BJ (cell line): ENCODE results near the gene ORMDL2. TPM values are rescaled to one million over a fixed set of nuclear protein-coding genes. Genes with fewer than 3 reads are reported as not detected.

ENCODE experiments used
- CTCF ChIA-PET: fragments of 350-600 bp; formaldehyde crosslinking; extraction: SDS; loops from one replicate; lab custom pipeline; 2021; ENCODE audit warnings: antibody characterized with exemption, inconsistent platforms; lab: Yijun Ruan, JAX
- POLR2A ChIA-PET: fragments of 300-600 bp; sonication (Branson Sonifier 250); formaldehyde crosslinking; extraction: SDS; loops from one replicate; lab custom pipeline; 2021; ENCODE audit warnings: antibody characterized with exemption; lab: Charles Lee
- DNase-seq: peaks from one replicate; pipeline ENCODE4 v3.0.0-alpha.2; 2011; ENCODE audit warnings: low read depth
- H3K27me3 ChIP-seq: 2 replicates; pipeline ENCODE4 v1.6.0; 2011; ENCODE audit warnings: low read length; ENCODE audit not compliant: control insufficient read depth, insufficient read depth
- H3K36me3 ChIP-seq: 2 replicates; pipeline ENCODE4 v1.5.1; 2011; ENCODE audit warnings: low read length; ENCODE audit not compliant: control insufficient read depth, insufficient read depth
- H3K4me3 ChIP-seq: 2 replicates; pipeline ENCODE4 v1.5.1; 2011; ENCODE audit warnings: low read depth, mild to moderate bottlenecking, control low read depth, low read length
- CTCF ChIP-seq: IDR thresholded peaks from 2 replicates; pipeline ENCODE4 v1.5.1; 2011; ENCODE audit warnings: low read depth, mild to moderate bottlenecking, control low read depth, inconsistent platforms, low read length, moderate library complexity; ENCODE audit not compliant: insufficient read depth
- polyA plus RNA-seq: library from polyadenylated mRNA; depleted of rRNA; stranded (reverse); fragments of >200 nt; gene quantifications from 2 replicates; pipeline ENCODE4 v1.2.3, GENCODE V29; 2011

ORMDL2 gene
- polyA plus RNA-seq, 1 experiment = 47.4 TPM

GRCh38 chr12:55789171-55789570 is 28.7 kb upstream of the ORMDL2 start:
- H3K36me3 ChIP-seq = peaks cover 7% of the 10 kb centered on the region
- TF ChIP-seq CTCF = no peak
- no peak for DNase-seq
- H3K27me3 ChIP-seq = no peaks in the 10 kb centered on the region
- H3K4me3 ChIP-seq = no peak overlapping the region
- CTCF ChIA-PET = interaction anchor here (1.0 to 2.4 kb wide), 3 partner anchors 22 to 52 kb away, joined by 3 to 11 read pairs (median 3); no protein-coding TSS in a partner anchor
- POLR2A ChIA-PET = no interaction called here

GRCh38 chr12:55789893-55790292 is 27.9 kb upstream of the ORMDL2 start:
- Histone ChIP-seq H3K4me3 (no peak overlapping the region), H3K36me3 (peaks cover 7% of the 10 kb centered on the region), H3K27me3 (no peaks in the 10 kb centered on the region)
- no peak for DNase-seq
- ChIA-PET POLR2A (no interaction called here), CTCF (no interaction called here)
- no peak for TF ChIP-seq CTCF

GRCh38 chr12:55795950-55796349 is 21.9 kb upstream of the ORMDL2 start:
- no peak for TF ChIP-seq CTCF
- ChIA-PET CTCF (interaction anchor here (0.8 to 5.3 kb wide), 6 partner anchors 13 to 144 kb away, joined by 3 to 64 read pairs (median 6); no protein-coding TSS in a partner anchor), POLR2A (no interaction called here)
- no peak for DNase-seq
- no peak overlapping the region for H3K4me3 ChIP-seq
- peaks cover 3% of the 10 kb centered on the region for H3K36me3 ChIP-seq
- H3K27me3 ChIP-seq = no peaks in the 10 kb centered on the region

GRCh38 chr12:55797068-55797467 is 20.8 kb upstream of the ORMDL2 start:
- Histone ChIP-seq H3K27me3 (no peaks in the 10 kb centered on the region), H3K4me3 (no peak overlapping the region), H3K36me3 (peaks cover 6% of the 10 kb centered on the region)
- ChIA-PET CTCF (interaction anchor here (0.6 to 5.3 kb wide), 13 partner anchors 12 to 225 kb away, joined by 3 to 64 read pairs (median 3); partner anchors contain the start of genes ORMDL2 and SARNP), POLR2A (no interaction called here)
- no peak for DNase-seq
- TF ChIP-seq CTCF = peak; percentile 69

GRCh38 chr12:55797550-55797949 is 20.3 kb upstream of the ORMDL2 start:
- ChIA-PET POLR2A (no interaction called here), CTCF (interaction anchor here (0.6 to 5.3 kb wide), 10 partner anchors 11 to 225 kb away, joined by 3 to 64 read pairs (median 4); partner anchors contain the start of genes ORMDL2 and SARNP)
- no peak for DNase-seq
- Histone ChIP-seq H3K27me3 (no peaks in the 10 kb centered on the region), H3K36me3 (peaks cover 6% of the 10 kb centered on the region), H3K4me3 (no peak overlapping the region)
- no peak for TF ChIP-seq CTCF
